K562 (cell line): ENCODE measurements around the gene NUTM1. TPM values are rescaled to one million over a fixed set of nuclear protein-coding genes. Genes with fewer than 3 reads are reported as not detected.

Experiments
- ARID3B ChIP-seq: fragments of 250-450 bp; sonication (Bioruptor Pico); IDR thresholded peaks from 2 replicates; pipeline ENCODE4 v1.4.0; 2020; ENCODE audit warnings: borderline replicate concordance
- CCNT2 ChIP-seq: IDR thresholded peaks from 2 replicates; pipeline ENCODE4 v1.6.1; 2011; ENCODE audit warnings: borderline replicate concordance, low read depth, mild to moderate bottlenecking, moderate library complexity, mixed read lengths, low read length; ENCODE audit not compliant: insufficient read length; ENCODE audit errors: extremely low read depth
- CSDE1 ChIP-seq, 2 experiments: fragments of 450-650 bp; IDR thresholded peaks; 2 replicates each; pipeline ENCODE4 v1.6.1; 2016; ENCODE audit warnings: mild to moderate bottlenecking in 1 of 2
- DDX20 ChIP-seq: fragments of 450-650 bp; IDR thresholded peaks from 2 replicates; pipeline ENCODE4 v1.6.1; 2016; ENCODE audit warnings: missing genetic modification characterization, low read depth, mild to moderate bottlenecking, missing compliant biosample characterization, moderate library complexity
- ERF ChIP-seq: fragments of 450-650 bp; formaldehyde crosslinking; IDR thresholded peaks from 2 replicates; pipeline ENCODE4 v1.4.0; 2020; ENCODE audit warnings: mild to moderate bottlenecking, mixed read lengths
- FOSL1 ChIP-seq: fragments of 200-800 bp; sonication (Bioruptor generic); conservative IDR thresholded peaks from 2 replicates; pipeline ENCODE4 v1.6.1; 2016; ENCODE audit warnings: missing genetic modification characterization, missing compliant biosample characterization
- HMGN3 ChIP-seq: IDR thresholded peaks from 2 replicates; pipeline ENCODE4 v1.6.1; 2011; ENCODE audit warnings: borderline replicate concordance, low read depth, mild to moderate bottlenecking, mixed read lengths, low read length; ENCODE audit not compliant: insufficient read length; ENCODE audit errors: extremely low read depth
- HNRNPH1 ChIP-seq: fragments of 200-400 bp; formaldehyde crosslinking; optimal IDR thresholded peaks from 2 replicates; pipeline ENCODE3; 2017; ENCODE audit warnings: low read depth, mild to moderate bottlenecking, low read length, moderate library complexity
- KLF16 ChIP-seq: IDR thresholded peaks from 2 replicates; pipeline ENCODE4 v1.6.1; 2016; ENCODE audit warnings: antibody characterized with exemption
- MAZ ChIP-seq, 2 experiments: fragments of 450-650 bp in 1 of 2; sonication (generic) in 1 of 2; formaldehyde crosslinking; IDR thresholded peaks in 1 of 2; conservative IDR thresholded peaks in 1 of 2; 2 replicates each; pipeline versions ENCODE4 v1.4.0 to v1.5.0; 2020; ENCODE audit warnings: mild to moderate bottlenecking in 1 of 2, missing genetic modification reagents in 1 of 2
- MBD2 ChIP-seq: sonication (generic); IDR thresholded peaks from 2 replicates; pipeline ENCODE4 v1.6.1; 2016; ENCODE audit warnings: low read depth, borderline replicate concordance
- MECOM ChIP-seq: fragments of 250-450 bp; sonication (Bioruptor Pico); IDR thresholded peaks from 2 replicates; pipeline ENCODE4 v1.8.0; 2022; ENCODE audit warnings: inconsistent platforms
- NBN ChIP-seq: fragments of 450-650 bp; IDR thresholded peaks from 2 replicates; pipeline ENCODE4 v1.6.1; 2016; ENCODE audit warnings: low read depth, mild to moderate bottlenecking
- NR2C1 ChIP-seq, 2 experiments: fragments of 450-650 bp; IDR thresholded peaks; 2 replicates each; pipeline ENCODE4 v1.6.1; 2017; ENCODE audit warnings: mild to moderate bottlenecking in 2 of 2, antibody characterized with exemption in 1 of 2, inconsistent platforms in 1 of 2, missing compliant biosample characterization in 1 of 2, missing genetic modification characterization in 1 of 2
- SIRT6 ChIP-seq: IDR thresholded peaks from one replicate; pipeline ENCODE4 v1.6.1; 2012; ENCODE audit warnings: low read depth, mild to moderate bottlenecking, control low read depth, inconsistent platforms, low read length, moderate library complexity
- SREBF2 ChIP-seq: sonication (generic); formaldehyde crosslinking; IDR thresholded peaks from 2 replicates; pipeline ENCODE4 v1.4.0; 2020; ENCODE audit warnings: mild to moderate bottlenecking, missing genetic modification reagents
- THRAP3 ChIP-seq: fragments of 450-650 bp; IDR thresholded peaks from 2 replicates; pipeline ENCODE4 v1.6.1; 2016; ENCODE audit warnings: mild to moderate bottlenecking, inconsistent platforms, borderline replicate concordance
- TOE1 ChIP-seq, 2 experiments: fragments of 450-650 bp in 1 of 2; sonication (generic) in 1 of 2; formaldehyde crosslinking in 1 of 2; IDR thresholded peaks; 2 replicates each; pipeline versions ENCODE4 v1.7.1 to v1.8.0; 2016 to 2022; ENCODE audit warnings: borderline replicate concordance in 2 of 2, mild to moderate bottlenecking in 2 of 2, antibody characterized with exemption in 1 of 2, inconsistent platforms in 1 of 2, low read depth in 1 of 2, missing genetic modification reagents in 1 of 2, moderate library complexity in 1 of 2
- ZBTB9 ChIP-seq: fragments of 450-650 bp; formaldehyde crosslinking; IDR thresholded peaks from 2 replicates; pipeline ENCODE4 v1.4.0; 2020; ENCODE audit warnings: mild to moderate bottlenecking, moderate library complexity
- ZNF197 ChIP-seq: fragments of 200-800 bp; sonication (Bioruptor generic); IDR thresholded peaks from 2 replicates; pipeline ENCODE4 v1.6.1; 2016; ENCODE audit warnings: low read depth, missing genetic modification characterization, missing compliant biosample characterization
- ZNF23 ChIP-seq: fragments of 250-450 bp; sonication (Bioruptor Pico); IDR thresholded peaks from 2 replicates; pipeline ENCODE4 v1.4.0; 2020; ENCODE audit warnings: mild to moderate bottlenecking
- ZNF408 ChIP-seq: fragments of 250-450 bp; sonication (Bioruptor Pico); IDR thresholded peaks from 2 replicates; pipeline ENCODE4 v1.4.0; 2020; ENCODE audit warnings: low read depth, mild to moderate bottlenecking, moderate library complexity
- ZNF511 ChIP-seq: sonication (generic); formaldehyde crosslinking; IDR thresholded peaks from 2 replicates; pipeline ENCODE4 v1.8.0; 2022; ENCODE audit warnings: mild to moderate bottlenecking, missing genetic modification reagents
- polyA plus RNA-seq, 8 experiments: library from polyadenylated mRNA; depleted of rRNA in 4 of 8; stranded (reverse) in 5 of 8; unstranded in 3 of 8; fragments of >200 nt; fragmentation: Nextera tagmentation in 2 of 8; fragmentation: Illumina TruSeq in 1 of 8; extraction: Ambion mirVana in 2 of 8; extraction: Trizol in 1 of 8; gene quantifications; 2 replicates each; pipeline versions ENCODE4 v1.2.1 to v1.2.3, GENCODE V29; 2011 to 2014; ENCODE audit warnings: inconsistent platforms in 1 of 8, missing spikeins in 1 of 8
- total RNA-seq, 7 experiments: library from RNA; depleted of rRNA in 6 of 7; stranded (reverse); fragments of >200 nt in 6 of 7; fragmentation: Illumina TruSeq in 2 of 7; extraction: Trizol in 2 of 7; gene quantifications; 2 replicates each; pipeline versions ENCODE4 v1.2.1 to v1.2.3, GENCODE V29; 2011 to 2021; ENCODE audit warnings: low replicate concordance in 1 of 7

Gene NUTM1
- total and polyA plus RNA-seq, 9 of the 15 experiments (the other 6 are each of a cell fraction or from before 2014, with no cell fraction given), result 0.01 to 0.05 (median 0.04) TPM; not detected in 4

GRCh38 chr15:34367101-34368081 is 24.3 kb downstream of the NUTM1 start, which contains the start of gene LPCAT4 (continued):
- TF ChIP-seq ARID3B (CRISPR knock-in tag) (no peak), NR2C1 (IDR thresholded peaks at IDR 0.05) (no peak), NR2C1 (tag; IDR thresholded peaks at IDR 0.05) (peak; percentile 23; the same call in 1 of the 2 replicates), DDX20 (no peak), ZNF23 (CRISPR knock-in tag) (no peak), ZNF511 (0 out of 2 replicates have a peak, but pooled peaks have one; percentile 47), SREBF2 (CRISPR knock-in tag) (no peak), ZNF197 (no peak), MECOM (CRISPR knock-in tag) (no peak), CSDE1 (IDR thresholded peaks at IDR 0.05) (no peak; a peak in 1 of 4 replicates), ZBTB9 (CRISPR knock-in tag) (0 out of 2 replicates have a peak, but pooled peaks have one; percentile 29), MAZ (CRISPR knock-in tag; conservative IDR thresholded peaks at IDR 0.05 in 1 of 2, IDR thresholded peaks at IDR 0.05 in 1 of 2) (peak; percentile 84 to 86; a peak in 3 of 4 replicates), MBD2 (no peak), CCNT2 (peak; percentile 76), HNRNPH1 (no peak), HMGN3 (peak; percentile 48), ZNF408 (CRISPR knock-in tag) (no peak), FOSL1 (tag) (no peak), THRAP3 (no peak), NBN (no peak; the same call in 1 of the 2 replicates), SIRT6 (no peak), TOE1 (IDR thresholded peaks at IDR 0.05; ENCODE audit: borderline replicate concordance) (peak; percentile 67; the same call in 1 of the 2 replicates), TOE1 (CRISPR knock-in tag; IDR thresholded peaks at IDR 0.05; ENCODE audit: borderline replicate concordance, low read depth) (no peak), KLF16 (no peak), ERF (CRISPR knock-in tag) (0 out of 2 replicates have a peak, but pooled peaks have one; percentile 56)
